SU-DHL-6 (cell line): ENCODE measurements around the gene NUP210.

Source experiments
- H2AFZ ChIP-seq: fragments of 200-600 bp; sonication (generic); 2 replicates; pipeline ENCODE4 v1.6.1; 2014; ENCODE audit warnings: low read depth, mild to moderate bottlenecking, moderate library complexity, mixed read lengths, antibody characterized with exemption, low read length; ENCODE audit not compliant: severe bottlenecking
- H3F3A ChIP-seq: fragments of 200-600 bp; shearing (Covaris generic); 2 replicates; pipeline ENCODE4 v1.6.0; 2016; ENCODE audit warnings: antibody characterized with exemption, mild to moderate bottlenecking; ENCODE audit not compliant: insufficient read depth
- H3K27ac ChIP-seq: fragments of 200-600 bp; sonication (generic); 2 replicates; pipeline ENCODE4 v1.5.1; 2016; ENCODE audit warnings: low read depth, mild to moderate bottlenecking, low read length, moderate library complexity, mixed read lengths
- H3K27me3 ChIP-seq: fragments of 200-600 bp; sonication (generic), shearing (Covaris generic); 2 replicates; pipeline ENCODE4 v1.6.0; 2014; ENCODE audit warnings: mild to moderate bottlenecking, low read length
- H3K36me3 ChIP-seq: fragments of 200-600 bp; sonication (generic); 2 replicates; pipeline ENCODE4 v1.6.1; 2014; ENCODE audit warnings: mild to moderate bottlenecking, low read length, mixed read lengths
- H3K4me2 ChIP-seq: fragments of 300-600, 200-600 bp; shearing (Covaris generic), sonication (generic); 2 replicates; pipeline ENCODE4 v1.6.0; 2014; ENCODE audit warnings: low read length, low read depth, mild to moderate bottlenecking; ENCODE audit not compliant: poor library complexity, severe bottlenecking
- H3K4me3 ChIP-seq: fragments of 200-600 bp; sonication (generic); 2 replicates; pipeline ENCODE4 v1.5.1; 2014; ENCODE audit warnings: antibody characterized with exemption, low read length, mild to moderate bottlenecking, mixed read lengths; ENCODE audit not compliant: insufficient read depth, poor library complexity, severe bottlenecking
- H3K79me2 ChIP-seq: fragments of 200-600 bp; sonication (generic); 2 replicates; pipeline ENCODE4 v1.6.1; 2014; ENCODE audit warnings: mild to moderate bottlenecking, low read length, moderate library complexity; ENCODE audit not compliant: insufficient read depth
- H3K9ac ChIP-seq: fragments of 200-600 bp; sonication (generic); 2 replicates; pipeline ENCODE4 v1.7.0; 2014; ENCODE audit warnings: mild to moderate bottlenecking, low read length
- H3K9me2 ChIP-seq: fragments of 200-600 bp; sonication (generic); replicated peaks from 2 replicates; pipeline ENCODE4 v1.6.1; 2014; ENCODE audit warnings: low read length; ENCODE audit not compliant: insufficient read depth
- H3K9me3 ChIP-seq: fragments of 200-600 bp; sonication (generic); 2 replicates; pipeline ENCODE4 v1.6.1; 2014; ENCODE audit warnings: low read length, mixed read lengths; ENCODE audit not compliant: insufficient read depth
- H4K20me1 ChIP-seq: fragments of 200-600 bp; sonication (generic); 2 replicates; pipeline ENCODE4 v1.6.1; 2014; ENCODE audit warnings: low read depth, mild to moderate bottlenecking, antibody characterized with exemption, low read length, moderate library complexity, mixed read lengths
- EZH2phosphoT487 ChIP-seq: fragments of 200-600 bp; sonication (generic), shearing (Covaris generic); conservative IDR thresholded peaks from 2 replicates; pipeline ENCODE4 v1.6.1; 2018; ENCODE audit warnings: mild to moderate bottlenecking, antibody characterized with exemption, low read length, moderate library complexity, mixed read lengths
- TF ChIP-seq, protein P1 (sequence below): fragments of 200-600 bp; sonication (generic); IDR thresholded peaks from one replicate; pipeline ENCODE4 v1.5.1; 2017; ENCODE audit warnings: antibody characterized with exemption, mild to moderate bottlenecking, low read length, moderate library complexity; ENCODE audit not compliant: insufficient read depth, poor library complexity, severe bottlenecking

Gene NUP210

DNA sequence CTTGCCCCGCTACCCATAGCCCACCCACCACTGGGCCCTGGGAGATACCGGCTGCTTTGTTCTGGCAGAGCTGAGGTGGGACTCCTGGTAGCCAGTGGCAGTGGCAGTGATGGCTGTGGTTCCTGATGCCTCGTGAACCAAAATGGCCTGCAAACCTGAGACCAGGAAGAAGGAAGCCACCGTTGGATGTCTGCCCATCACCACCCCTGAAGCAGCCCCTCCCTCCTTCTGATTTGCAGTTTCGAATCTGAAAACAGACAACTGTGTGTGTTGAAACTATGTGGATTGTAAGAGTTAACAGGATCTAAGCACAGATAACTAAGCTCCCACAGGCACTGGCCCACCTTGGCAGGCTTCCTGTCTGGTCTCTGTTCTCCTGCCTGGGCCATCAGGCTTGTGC, 66.6 kb downstream of the NUP210 start:
- Histone ChIP-seq H3K9ac (no peak overlapping the region), H3K4me3 (no peak overlapping the region), H2AFZ (no peak overlapping the region), H4K20me1 (no peaks in the 10 kb centered on the region), H3K9me2 (no peaks in the 10 kb centered on the region), H3K27me3 (no peaks in the 10 kb centered on the region), H3K79me2 (no peaks in the 10 kb centered on the region), H3K9me3 (no peaks in the 10 kb centered on the region), H3K27ac (no peak overlapping the region), H3F3A (no peaks in the 10 kb centered on the region), H3K4me2 (no peak overlapping the region), H3K36me3 (peaks cover 31% of the 10 kb centered on the region; the same call in 1 of the 2 replicates)
- TF ChIP-seq, protein P1, sequence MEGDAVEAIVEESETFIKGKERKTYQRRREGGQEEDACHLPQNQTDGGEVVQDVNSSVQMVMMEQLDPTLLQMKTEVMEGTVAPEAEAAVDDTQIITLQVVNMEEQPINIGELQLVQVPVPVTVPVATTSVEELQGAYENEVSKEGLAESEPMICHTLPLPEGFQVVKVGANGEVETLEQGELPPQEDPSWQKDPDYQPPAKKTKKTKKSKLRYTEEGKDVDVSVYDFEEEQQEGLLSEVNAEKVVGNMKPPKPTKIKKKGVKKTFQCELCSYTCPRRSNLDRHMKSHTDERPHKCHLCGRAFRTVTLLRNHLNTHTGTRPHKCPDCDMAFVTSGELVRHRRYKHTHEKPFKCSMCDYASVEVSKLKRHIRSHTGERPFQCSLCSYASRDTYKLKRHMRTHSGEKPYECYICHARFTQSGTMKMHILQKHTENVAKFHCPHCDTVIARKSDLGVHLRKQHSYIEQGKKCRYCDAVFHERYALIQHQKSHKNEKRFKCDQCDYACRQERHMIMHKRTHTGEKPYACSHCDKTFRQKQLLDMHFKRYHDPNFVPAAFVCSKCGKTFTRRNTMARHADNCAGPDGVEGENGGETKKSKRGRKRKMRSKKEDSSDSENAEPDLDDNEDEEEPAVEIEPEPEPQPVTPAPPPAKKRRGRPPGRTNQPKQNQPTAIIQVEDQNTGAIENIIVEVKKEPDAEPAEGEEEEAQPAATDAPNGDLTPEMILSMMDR: no peak
- no peak for TF ChIP-seq EZH2phosphoT487

DNA sequence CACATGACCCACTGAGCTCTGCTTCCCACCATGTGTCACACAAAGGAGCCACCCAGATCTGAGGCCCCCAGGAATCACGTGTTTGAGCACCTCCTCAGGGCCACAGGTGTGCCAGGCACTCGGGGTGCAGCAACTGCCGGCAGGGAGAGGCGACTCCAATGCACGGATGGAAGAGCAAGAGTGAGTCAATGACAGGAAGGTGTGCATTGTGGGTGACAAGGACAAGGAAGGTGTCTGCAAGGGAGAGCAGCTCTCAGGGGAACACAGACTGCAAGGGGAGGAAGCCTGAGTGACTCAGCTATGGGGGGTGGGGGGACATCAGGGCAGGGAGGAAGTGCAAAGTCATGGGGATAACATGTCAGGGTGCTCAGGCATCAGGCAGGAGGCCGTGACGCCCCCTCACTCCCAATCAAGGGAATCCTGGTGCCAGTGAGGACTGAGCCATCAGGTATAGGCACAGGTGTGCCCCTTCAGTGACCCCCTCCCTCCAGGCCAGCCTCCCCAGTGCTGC, 67.4 kb downstream of the NUP210 start:
- Histone ChIP-seq H4K20me1 (no peaks in the 10 kb centered on the region), H3K4me3 (no peak overlapping the region), H3K9ac (no peak overlapping the region), H3F3A (no peaks in the 10 kb centered on the region), H2AFZ (no peak overlapping the region), H3K9me3 (no peaks in the 10 kb centered on the region), H3K36me3 (peaks cover 35% of the 10 kb centered on the region; the same call in 1 of the 2 replicates), H3K79me2 (no peaks in the 10 kb centered on the region), H3K27ac (no peak overlapping the region), H3K9me2 (no peaks in the 10 kb centered on the region), H3K27me3 (no peaks in the 10 kb centered on the region), H3K4me2 (no peak overlapping the region)
- TF ChIP-seq EZH2phosphoT487: no peak
- TF ChIP-seq, protein P1: no peak

DNA sequence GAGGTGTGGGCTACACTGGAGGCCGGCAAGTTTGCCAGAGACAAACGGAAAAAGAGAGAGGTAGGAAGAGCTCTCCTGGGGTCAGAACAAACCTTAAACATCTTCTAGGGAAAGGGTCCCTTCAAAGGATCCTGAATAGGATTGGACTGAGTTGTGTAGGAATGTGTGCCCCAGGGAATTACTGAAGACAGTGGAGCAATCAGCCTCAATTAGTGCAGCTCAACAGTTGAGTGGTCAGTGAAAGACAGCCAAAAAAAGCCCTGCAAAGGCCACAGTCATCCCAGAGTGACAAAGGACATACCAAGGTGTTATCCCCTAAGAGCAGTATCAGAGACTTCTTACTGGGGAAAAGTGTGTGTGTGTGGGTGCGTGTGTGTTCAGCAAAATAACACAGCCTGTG, 70.3 kb downstream of the NUP210 start:
- Histone ChIP-seq H3K9ac (no peak overlapping the region), H4K20me1 (no peaks in the 10 kb centered on the region)

More for the DNA sequence above, 70.3 kb downstream of the NUP210 start:
- Histone ChIP-seq H3K27ac (no peak overlapping the region), H3K79me2 (no peaks in the 10 kb centered on the region), H3K9me2 (no peaks in the 10 kb centered on the region), H3K36me3 (peaks cover 30% of the 10 kb centered on the region; the same call in 1 of the 2 replicates), H3K27me3 (no peaks in the 10 kb centered on the region), H3K4me2 (no peak overlapping the region), H3F3A (no peaks in the 10 kb centered on the region), H2AFZ (no peak overlapping the region), H3K9me3 (no peaks in the 10 kb centered on the region), H3K4me3 (no peak overlapping the region)
- TF ChIP-seq, protein P1: no peak
- TF ChIP-seq EZH2phosphoT487: no peak
